ENCODE measurements around the gene MCM8. TPM values are rescaled to one million over a fixed set of nuclear protein-coding genes. Genes with fewer than 3 reads are reported as not detected.

MCM8 gene
- total RNA-seq, 1 donor from 2014 or later, result 16.1 TPM

DNA sequence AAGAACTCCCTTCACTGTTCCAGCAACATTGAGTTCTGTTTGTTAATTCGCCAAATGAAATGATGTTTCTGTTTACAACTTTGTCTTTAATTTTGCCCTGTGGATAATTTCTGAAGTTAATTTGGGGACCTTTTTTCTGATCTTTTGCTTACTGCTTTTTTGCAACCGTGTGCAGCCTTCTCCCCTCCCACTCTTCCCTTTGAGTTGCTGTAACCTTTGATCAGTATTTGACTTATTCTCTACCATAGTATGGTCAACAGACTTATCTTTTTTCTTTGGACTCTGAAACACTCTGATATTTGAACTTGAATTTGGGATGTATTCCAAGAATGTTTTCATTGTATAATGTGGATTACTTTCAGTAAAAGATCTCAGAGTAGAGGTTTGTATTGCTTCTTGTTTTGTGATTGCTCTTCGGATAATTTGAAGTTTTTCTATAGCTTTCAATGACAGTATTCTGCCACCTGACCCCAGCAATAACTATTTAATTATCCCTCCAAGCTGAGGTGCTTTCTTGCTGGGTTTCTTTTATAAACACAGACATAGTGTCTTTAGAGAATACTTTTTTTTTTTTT lies 57.2 kb downstream of the MCM8 start:
- DNase-seq (ENCODE audit: low read depth), result no peak
- peak overlapping the region; percentile 82 for H3K4me3 ChIP-seq (ENCODE audit: low read depth, low read length)
- TF ChIP-seq, protein P1, sequence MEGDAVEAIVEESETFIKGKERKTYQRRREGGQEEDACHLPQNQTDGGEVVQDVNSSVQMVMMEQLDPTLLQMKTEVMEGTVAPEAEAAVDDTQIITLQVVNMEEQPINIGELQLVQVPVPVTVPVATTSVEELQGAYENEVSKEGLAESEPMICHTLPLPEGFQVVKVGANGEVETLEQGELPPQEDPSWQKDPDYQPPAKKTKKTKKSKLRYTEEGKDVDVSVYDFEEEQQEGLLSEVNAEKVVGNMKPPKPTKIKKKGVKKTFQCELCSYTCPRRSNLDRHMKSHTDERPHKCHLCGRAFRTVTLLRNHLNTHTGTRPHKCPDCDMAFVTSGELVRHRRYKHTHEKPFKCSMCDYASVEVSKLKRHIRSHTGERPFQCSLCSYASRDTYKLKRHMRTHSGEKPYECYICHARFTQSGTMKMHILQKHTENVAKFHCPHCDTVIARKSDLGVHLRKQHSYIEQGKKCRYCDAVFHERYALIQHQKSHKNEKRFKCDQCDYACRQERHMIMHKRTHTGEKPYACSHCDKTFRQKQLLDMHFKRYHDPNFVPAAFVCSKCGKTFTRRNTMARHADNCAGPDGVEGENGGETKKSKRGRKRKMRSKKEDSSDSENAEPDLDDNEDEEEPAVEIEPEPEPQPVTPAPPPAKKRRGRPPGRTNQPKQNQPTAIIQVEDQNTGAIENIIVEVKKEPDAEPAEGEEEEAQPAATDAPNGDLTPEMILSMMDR (conservative IDR thresholded peaks at IDR 0.05; ENCODE audit: low read depth, low read length), result no peak

DNA sequence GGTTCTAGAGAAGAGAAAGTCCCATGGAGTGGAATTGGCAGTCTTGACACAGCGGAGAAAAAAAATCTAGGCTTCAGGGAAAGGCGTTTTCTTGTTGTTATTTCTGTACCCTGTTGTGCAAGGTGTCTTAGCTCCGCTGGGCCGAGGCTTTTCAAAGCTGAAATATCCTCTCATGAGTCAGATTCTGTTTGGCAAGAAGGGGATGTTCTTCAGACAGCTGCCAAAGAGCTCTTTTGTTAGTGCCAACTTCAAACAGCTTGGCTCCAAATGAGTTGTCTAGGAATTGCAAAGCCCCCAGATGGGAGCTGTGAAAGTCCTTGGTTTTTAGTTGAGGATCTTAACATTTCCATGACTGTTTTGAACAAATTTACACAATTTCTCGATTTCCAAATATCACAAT lies 57.8 kb downstream of the MCM8 start:
- peak; percentile 96 for DNase-seq (ENCODE audit: low read depth)
- TF ChIP-seq, protein P1 (conservative IDR thresholded peaks at IDR 0.05; ENCODE audit: low read depth, low read length), result no peak
- peak overlapping the region; percentile 82 for H3K4me3 ChIP-seq (ENCODE audit: low read depth, low read length)

DNA sequence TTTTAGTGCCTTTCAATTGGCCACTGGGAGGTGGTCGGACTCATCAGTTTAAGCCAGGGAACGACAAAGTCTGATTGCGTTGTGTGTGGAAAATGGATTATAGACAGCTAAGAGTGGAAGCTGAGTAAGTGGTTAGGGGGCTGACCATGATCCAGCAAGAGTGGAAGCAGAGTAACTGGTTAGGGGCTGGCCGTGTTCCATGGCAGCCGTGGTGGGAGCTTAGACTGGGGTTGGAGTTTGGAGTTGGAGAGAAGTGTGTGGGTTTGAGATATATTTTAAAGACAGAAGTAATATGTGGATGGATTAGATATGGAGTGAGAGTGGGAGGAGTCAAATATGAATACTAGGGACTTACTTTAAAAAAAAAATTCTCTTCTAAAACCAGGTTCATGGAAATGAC lies 61.7 kb downstream of the MCM8 start:
- TF ChIP-seq, protein P1 (conservative IDR thresholded peaks at IDR 0.05; ENCODE audit: low read depth, low read length), result no peak
- no peak overlapping the region for H3K4me3 ChIP-seq (ENCODE audit: low read depth, low read length)
- no peak for DNase-seq (ENCODE audit: low read depth)

DNA sequence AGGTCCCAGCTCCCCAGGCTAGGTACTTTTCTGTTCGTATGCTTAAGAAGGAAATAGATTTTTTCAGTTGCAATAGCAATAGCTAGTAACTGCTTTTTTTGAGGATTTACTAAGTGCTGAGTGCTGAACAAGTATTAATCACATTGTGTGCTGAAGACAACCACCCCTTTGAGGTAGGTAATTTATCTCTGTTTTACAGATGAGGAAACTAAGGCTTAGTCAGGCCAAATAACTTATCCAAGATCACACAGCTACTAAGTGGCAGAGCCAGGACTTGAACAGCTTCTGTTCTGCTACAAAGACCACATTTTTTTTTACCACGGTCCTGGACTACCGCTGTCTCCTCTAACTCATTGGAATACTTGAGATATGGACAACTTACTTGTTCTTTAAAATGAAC lies 63.6 kb downstream of the MCM8 start:
- TF ChIP-seq, protein P1 (conservative IDR thresholded peaks at IDR 0.05; ENCODE audit: low read depth, low read length), result no peak
- no peak for DNase-seq (ENCODE audit: low read depth)
- no peak overlapping the region for H3K4me3 ChIP-seq (ENCODE audit: low read depth, low read length)

DNA sequence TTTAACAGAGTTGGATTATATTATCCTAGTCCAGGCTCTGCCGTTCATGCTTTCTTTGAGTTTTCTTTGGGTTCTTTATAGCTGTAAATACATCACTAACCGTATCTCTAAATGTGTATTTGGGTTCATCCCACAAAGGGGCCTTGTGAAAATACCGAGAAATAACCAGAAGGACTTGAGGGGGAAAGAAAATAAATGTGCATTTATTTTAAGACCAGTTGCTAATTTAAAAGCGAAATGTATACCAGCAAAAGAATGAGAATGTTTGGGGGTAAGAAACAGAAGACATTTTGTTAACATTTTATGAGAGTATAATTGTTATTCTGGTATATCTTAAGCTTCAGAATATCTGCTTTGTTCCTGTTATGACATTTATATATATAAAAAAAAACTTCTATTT lies 64.5 kb downstream of the MCM8 start:
- TF ChIP-seq, protein P1 (conservative IDR thresholded peaks at IDR 0.05; ENCODE audit: low read depth, low read length), result no peak
- no peak for DNase-seq (ENCODE audit: low read depth)
- H3K4me3 ChIP-seq (ENCODE audit: low read depth, low read length), result no peak overlapping the region

DNA sequence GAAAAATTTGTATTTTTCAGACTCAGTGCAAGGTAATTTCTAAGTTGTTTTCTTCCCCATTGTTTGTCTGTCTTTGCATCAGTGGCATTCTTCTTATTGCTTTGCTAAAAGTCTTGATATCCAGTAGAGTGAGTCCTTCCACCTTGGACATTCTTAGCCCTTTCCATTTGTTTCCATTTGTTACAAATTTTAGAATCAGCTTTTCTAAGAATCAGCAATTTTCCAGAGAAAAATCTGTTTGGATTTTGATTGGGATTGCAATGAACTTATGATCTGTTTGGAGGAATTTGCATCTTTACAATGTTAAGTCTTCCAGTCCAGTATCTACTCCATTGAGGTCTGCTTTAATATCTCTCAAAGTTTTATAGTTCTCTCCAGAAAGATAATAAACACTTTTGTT lies 67.0 kb downstream of the MCM8 start:
- TF ChIP-seq, protein P1 (conservative IDR thresholded peaks at IDR 0.05; ENCODE audit: low read depth, low read length), result no peak
- DNase-seq (ENCODE audit: low read depth), result no peak
- H3K4me3 ChIP-seq (ENCODE audit: low read depth, low read length), result no peak overlapping the region

DNA sequence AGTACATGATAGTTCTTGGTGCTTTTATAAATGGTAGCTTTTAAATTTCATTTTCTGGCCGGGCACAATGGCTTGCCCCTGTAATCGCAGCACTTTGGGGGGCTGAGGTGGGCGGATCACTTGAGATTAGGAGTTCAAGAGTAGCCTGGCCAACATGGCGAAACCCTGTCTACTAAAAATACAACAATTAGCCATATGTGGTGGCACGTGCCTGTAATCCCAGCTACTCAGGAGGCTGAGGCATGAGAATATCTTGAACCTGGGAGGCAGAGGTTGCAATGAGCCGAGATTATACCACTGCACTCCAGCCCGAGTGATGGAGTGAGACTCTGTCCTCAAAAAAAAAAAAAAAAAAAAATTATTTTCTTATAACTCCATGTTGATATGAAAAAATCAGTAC lies 67.4 kb downstream of the MCM8 start:
- TF ChIP-seq, protein P1 (conservative IDR thresholded peaks at IDR 0.05; ENCODE audit: low read depth, low read length), result no peak
- no peak overlapping the region for H3K4me3 ChIP-seq (ENCODE audit: low read depth, low read length)
- no peak for DNase-seq (ENCODE audit: low read depth)

Data from epithelial cell of proximal tubule (primary cell).